Neuronal stem cell (in vitro differentiated cells): ENCODE measurements around the gene DNAH17.
A peak's percentile ranks its signal among the peaks of the same experiment; 100 is the strongest.

ENCODE experiments used
- DNase-seq: peaks from one replicate; pipeline ENCODE4 v3.0.0-alpha.2; 2013; ENCODE audit warnings: low spot score
- H2AFZ ChIP-seq: one replicate; pipeline ENCODE4 v1.6.1; 2013; ENCODE audit warnings: mild to moderate bottlenecking, low read length, inconsistent platforms
- H2AK5ac ChIP-seq: 2 replicates; pipeline ENCODE4 v1.6.1; 2013; ENCODE audit warnings: low read depth, mild to moderate bottlenecking, inconsistent platforms, low read length, moderate library complexity, mixed read lengths
- H2BK120ac ChIP-seq: 2 replicates; pipeline ENCODE4 v1.6.1; 2013; ENCODE audit warnings: low read depth, mild to moderate bottlenecking, inconsistent platforms, low read length, moderate library complexity, mixed read lengths
- H2BK12ac ChIP-seq: one replicate; pipeline ENCODE4 v1.6.1; 2013; ENCODE audit warnings: low read length, inconsistent platforms
- H2BK15ac ChIP-seq: 2 replicates; pipeline ENCODE4 v1.6.1; 2013; ENCODE audit warnings: mild to moderate bottlenecking, low read length, inconsistent platforms, mixed read lengths
- H2BK5ac ChIP-seq: one replicate; pipeline ENCODE4 v1.6.1; 2013; ENCODE audit warnings: inconsistent platforms, mild to moderate bottlenecking, low read length, moderate library complexity
- H3K14ac ChIP-seq: one replicate; pipeline ENCODE4 v1.6.1; 2013; ENCODE audit warnings: low read length, inconsistent platforms
- H3K18ac ChIP-seq: 2 replicates; pipeline ENCODE4 v1.6.1; 2013; ENCODE audit warnings: low read length, inconsistent platforms
- H3K23ac ChIP-seq: 2 replicates; pipeline ENCODE4 v1.6.1; 2013; ENCODE audit warnings: low read depth, mild to moderate bottlenecking, mixed read lengths, low read length, inconsistent platforms; ENCODE audit not compliant: poor library complexity
- H3K27ac ChIP-seq: replicated peaks from 3 replicates; pipeline ENCODE4 v1.5.1; 2013; ENCODE audit warnings: low read length, inconsistent platforms
- H3K27me3 ChIP-seq, 3 experiments: 2 replicates each; pipeline ENCODE4 v1.6.1; 2013; ENCODE audit warnings: low read length in 3 of 3, mild to moderate bottlenecking in 2 of 3, inconsistent platforms in 1 of 3, low read depth in 1 of 3, mixed read lengths in 1 of 3, moderate library complexity in 1 of 3; ENCODE audit not compliant: control insufficient read depth in 3 of 3, insufficient read depth in 3 of 3
- H3K36me3 ChIP-seq, 2 donors: replicated peaks in 1 of 2; 2 replicates each; pipeline ENCODE4 v1.6.1; 2013; ENCODE audit warnings: low read length in 2 of 2; ENCODE audit not compliant: control insufficient read depth in 2 of 2, insufficient read depth in 2 of 2
- H3K4ac ChIP-seq: 2 replicates; pipeline ENCODE4 v1.6.1; 2013; ENCODE audit warnings: inconsistent platforms, mild to moderate bottlenecking, low read length, moderate library complexity
- H3K4me1 ChIP-seq, 2 donors: 1 replicate in 1 of 2; 2 replicates in 1 of 2; pipeline ENCODE4 v1.6.1; 2013; ENCODE audit warnings: low read length in 2 of 2, low read depth in 1 of 2; ENCODE audit not compliant: control insufficient read depth in 2 of 2, insufficient read depth in 1 of 2
- H3K4me2 ChIP-seq: one replicate; pipeline ENCODE4 v1.6.1; 2013; ENCODE audit warnings: mild to moderate bottlenecking, low read length, inconsistent platforms; ENCODE audit not compliant: insufficient read depth, poor library complexity, severe bottlenecking
- H3K4me3 ChIP-seq, 2 donors: 2 replicates each; pipeline ENCODE4 v1.5.1; 2013; ENCODE audit warnings: low read length in 2 of 2, mild to moderate bottlenecking in 2 of 2, inconsistent platforms in 1 of 2, moderate library complexity in 1 of 2
- H3K79me1 ChIP-seq: one replicate; pipeline ENCODE4 v1.6.1; 2013; ENCODE audit warnings: low read depth, mild to moderate bottlenecking, inconsistent platforms, low read length, moderate library complexity
- H3K9ac ChIP-seq: one replicate; pipeline ENCODE4 v1.6.1; 2013; ENCODE audit warnings: mild to moderate bottlenecking, low read depth, low read length, inconsistent platforms; ENCODE audit not compliant: poor library complexity
- H3K9me3 ChIP-seq, 2 donors: replicated peaks in 1 of 2; 2 replicates each; pipeline versions ENCODE3 to v1.6.1; 2013; ENCODE audit warnings: low read length in 2 of 2, mild to moderate bottlenecking in 2 of 2, inconsistent platforms in 1 of 2, low read depth in 1 of 2, mixed read lengths in 1 of 2, moderate library complexity in 1 of 2; ENCODE audit not compliant: control insufficient read depth in 2 of 2, insufficient read depth in 1 of 2
- H4K8ac ChIP-seq: one replicate; pipeline ENCODE4 v1.6.1; 2013; ENCODE audit warnings: low read depth, mild to moderate bottlenecking, inconsistent platforms, low read length, moderate library complexity
- H4K91ac ChIP-seq: one replicate; pipeline ENCODE4 v1.6.1; 2013; ENCODE audit warnings: low read length, low read depth, mild to moderate bottlenecking, inconsistent platforms; ENCODE audit not compliant: poor library complexity
- WGBS, 2 donors: extraction: QIAGEN DNeasy Blood & Tissue Kit; methylation state at CpG; one replicate each; pipeline ENCODE4 v1.1.7; 2013; ENCODE audit warnings: missing lambda C conversion rate in 2 of 2, mixed read lengths in 1 of 2; ENCODE audit not compliant: insufficient read length in 2 of 2, insufficient replicate concordance in 1 of 2; ENCODE audit errors: extremely low coverage in 2 of 2; 5-methylcytosine and 5-hydroxymethylcytosine counted together

DNAH17 gene

DNA sequence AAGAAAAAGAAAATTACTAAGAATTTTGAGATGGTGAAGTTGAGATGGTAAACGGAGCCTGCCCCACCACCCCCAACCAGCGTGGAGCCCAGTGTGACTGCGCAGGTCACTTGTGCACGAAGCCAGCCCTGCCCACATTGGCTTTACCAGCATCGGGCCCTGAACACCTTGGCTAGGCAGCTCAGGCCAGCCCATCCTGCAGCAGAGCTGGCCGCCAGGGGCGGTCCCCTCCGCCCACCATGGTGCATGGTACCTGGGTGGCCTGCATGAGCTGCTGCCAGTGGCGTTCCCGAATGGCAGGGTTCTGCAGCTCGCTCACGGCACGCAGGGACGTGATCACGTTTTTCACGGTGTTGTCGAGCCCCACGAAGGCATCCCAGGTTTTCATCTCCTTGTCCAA, 62.7 kb downstream of the DNAH17 start:
- no peaks in the 10 kb centered on the region for H3K36me3 ChIP-seq
- no peak overlapping the region for H2BK120ac ChIP-seq
- no peak overlapping the region for H3K4ac ChIP-seq
- no peak overlapping the region for H4K91ac ChIP-seq
- peaks cover 0 to 7% (median 0%) of the 10 kb centered on the region in 3 experiments for H3K27me3 ChIP-seq
- no peak overlapping the region for H2BK15ac ChIP-seq
- no peak overlapping the region for H3K18ac ChIP-seq
- no peaks in the 10 kb centered on the region for H3K4me1 ChIP-seq
- no peak overlapping the region for H3K27ac ChIP-seq
- no peak overlapping the region for H2BK12ac ChIP-seq
- H3K9ac ChIP-seq, result no peak overlapping the region
- no peak overlapping the region for H2BK5ac ChIP-seq
- peaks cover 0 to 2% of the 10 kb centered on the region in 2 donors for H3K9me3 ChIP-seq
- H3K4me2 ChIP-seq, result no peak overlapping the region
- H2AK5ac ChIP-seq, result no peak overlapping the region
- no peak overlapping the region for H4K8ac ChIP-seq
- H2AFZ ChIP-seq, result no peak overlapping the region
- peak overlapping the region; percentile 75 for H3K14ac ChIP-seq
- no CpG with 5 or more reads among the region's 18 CpGs for WGBS, 2 donors
- H3K79me1 ChIP-seq, result no peaks in the 10 kb centered on the region
- peak overlapping the region; percentile 94 for H3K23ac ChIP-seq
- peak overlapping the region in 1 of 2 donors; percentile 33 for H3K4me3 ChIP-seq
- no peak for DNase-seq

DNA sequence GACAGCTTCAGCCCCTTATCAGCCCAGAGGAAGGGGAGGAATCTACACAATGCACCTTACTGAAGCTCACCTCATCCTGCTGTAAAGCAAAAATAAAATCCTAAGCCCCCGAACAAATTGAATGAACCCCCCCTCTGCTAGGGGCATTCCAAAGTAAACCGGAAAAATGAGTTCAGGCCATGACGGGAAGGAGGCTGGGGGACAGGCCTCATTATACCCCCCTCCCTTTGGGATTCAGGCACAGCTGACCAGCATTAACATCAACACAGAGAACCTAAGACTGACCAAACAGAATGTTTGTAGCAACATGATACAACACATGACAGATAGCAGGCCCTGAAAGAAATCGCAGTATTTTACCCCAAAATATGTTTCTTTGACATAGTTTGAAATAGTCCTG, 64.2 kb downstream of the DNAH17 start:
- H3K27me3 ChIP-seq, result peaks cover 0 to 7% (median 0%) of the 10 kb centered on the region in 3 experiments
- H3K4ac ChIP-seq, result no peak overlapping the region
- no peak overlapping the region for H2BK12ac ChIP-seq
- H3K4me2 ChIP-seq, result no peak overlapping the region
- no peak overlapping the region for H2BK120ac ChIP-seq
- H2BK5ac ChIP-seq, result no peak overlapping the region
- H3K36me3 ChIP-seq, result no peaks in the 10 kb centered on the region
- no CpG with 5 or more reads among the region's 4 CpGs for WGBS, 2 donors
- H3K18ac ChIP-seq, result no peak overlapping the region
- no peaks in the 10 kb centered on the region for H3K4me1 ChIP-seq
- no peak overlapping the region for H3K4me3 ChIP-seq
- no peak overlapping the region for H2AK5ac ChIP-seq
- H4K91ac ChIP-seq, result no peak overlapping the region
- H3K9ac ChIP-seq, result no peak overlapping the region
- no peaks in the 10 kb centered on the region for H3K79me1 ChIP-seq
- no peak for DNase-seq
- no peak overlapping the region for H2AFZ ChIP-seq
- H3K23ac ChIP-seq, result no peak overlapping the region
- no peak overlapping the region for H3K27ac ChIP-seq
- H3K14ac ChIP-seq, result no peak overlapping the region
- no peak overlapping the region for H2BK15ac ChIP-seq
- peaks cover 0 to 2% of the 10 kb centered on the region in 2 donors for H3K9me3 ChIP-seq
- no peak overlapping the region for H4K8ac ChIP-seq

DNA sequence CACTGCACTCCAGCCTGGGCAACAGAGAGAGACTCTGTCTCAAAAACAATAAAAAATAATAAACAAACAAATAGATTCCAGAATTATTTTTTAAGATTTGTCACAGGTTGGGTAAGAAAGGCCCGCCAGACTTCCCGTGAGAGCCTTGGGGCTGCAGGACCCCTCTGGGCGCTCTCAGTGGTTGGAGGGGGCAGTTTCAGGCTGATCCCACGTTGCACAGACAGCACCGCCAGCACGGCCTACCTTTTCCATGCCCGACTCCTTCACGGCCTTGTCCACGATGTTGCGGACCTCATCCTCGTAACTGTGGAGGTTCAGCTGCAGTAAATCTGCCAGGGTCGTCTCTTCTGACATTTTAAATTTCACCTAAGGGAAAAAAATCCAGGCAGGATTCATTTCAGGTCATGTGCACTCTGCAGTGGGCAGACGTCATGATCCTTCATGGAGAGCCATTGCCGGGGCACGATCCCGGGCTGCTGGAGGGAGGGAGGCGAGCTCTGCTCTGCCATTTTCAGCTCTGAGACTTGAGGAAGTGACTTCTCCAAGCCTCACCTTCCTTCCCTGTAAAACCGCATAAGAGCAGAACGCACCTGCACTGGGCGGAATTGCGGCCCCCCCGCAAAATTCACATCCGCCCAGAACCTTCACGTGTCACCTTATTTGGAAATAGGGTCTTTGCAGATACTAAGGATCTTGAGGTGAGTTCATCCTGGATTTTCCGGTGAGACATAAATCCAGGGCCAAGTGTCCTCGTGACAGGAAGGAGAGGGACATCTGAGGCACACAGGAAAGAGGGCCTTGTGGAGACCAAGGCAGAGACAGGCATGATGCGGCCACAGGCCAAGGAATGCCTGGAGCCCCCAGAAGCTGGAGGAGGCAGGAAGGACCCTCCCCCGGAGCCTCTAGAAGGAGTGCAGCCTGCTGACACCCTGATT, 66.8 kb downstream of the DNAH17 start:
- Histone ChIP-seq H3K36me3 (no peaks in the 10 kb centered on the region), H3K14ac (no peak overlapping the region), H3K27me3 (peaks cover 0 to 12% (median 0%) of the 10 kb centered on the region in 3 experiments), H2BK120ac (no peak overlapping the region), H3K9me3 (peaks cover 0 to 2% of the 10 kb centered on the region in 2 donors), H3K9ac (no peak overlapping the region), H3K4ac (no peak overlapping the region), H3K4me1 (no peaks in the 10 kb centered on the region), H3K27ac (no peak overlapping the region), H3K4me2 (no peak overlapping the region), H4K91ac (no peak overlapping the region), H4K8ac (no peak overlapping the region), H3K23ac (no peak overlapping the region), H2BK12ac (no peak overlapping the region), H2AFZ (no peak overlapping the region), H2AK5ac (peak overlapping the region; percentile 51), H2BK5ac (no peak overlapping the region), H2BK15ac (no peak overlapping the region), H3K79me1 (no peaks in the 10 kb centered on the region), H3K18ac (no peak overlapping the region), H3K4me3 (no peak overlapping the region)
- DNase-seq, result no peak
- no CpG with 5 or more reads among the region's 28 CpGs for WGBS, 2 donors

DNA sequence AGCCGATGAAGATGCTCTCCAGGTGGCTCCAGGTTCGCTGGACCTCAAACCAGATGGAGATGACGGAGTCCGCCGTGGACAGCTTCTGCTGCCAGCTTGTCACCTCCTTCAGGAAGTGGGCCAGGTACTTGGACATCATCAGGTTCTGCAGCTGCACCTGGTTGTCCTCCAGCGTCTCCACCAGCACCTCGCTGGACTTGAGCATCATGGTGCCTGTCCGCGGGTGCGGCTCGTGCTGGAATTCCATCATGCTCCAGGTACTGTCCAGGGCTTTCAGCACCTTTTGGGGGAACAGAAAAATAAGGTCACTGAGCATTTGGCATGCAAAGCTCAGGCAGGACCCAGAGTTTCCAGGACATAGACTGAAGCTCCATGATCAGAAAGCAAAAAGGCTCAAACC, 69.7 kb downstream of the DNAH17 start:
- no peak for DNase-seq
- peaks cover 0 to 5% (median 0%) of the 10 kb centered on the region in 3 experiments for H3K27me3 ChIP-seq
- H4K8ac ChIP-seq, result peak overlapping the region; percentile 70
- no peak overlapping the region for H2BK12ac ChIP-seq
- no peak overlapping the region for H3K4me2 ChIP-seq
- H3K4me1 ChIP-seq, result no peaks in the 10 kb centered on the region
- H3K18ac ChIP-seq, result no peak overlapping the region
- no peaks in the 10 kb centered on the region for H3K79me1 ChIP-seq
- H3K14ac ChIP-seq, result no peak overlapping the region
- no peak overlapping the region for H2BK120ac ChIP-seq
- no peak overlapping the region for H3K27ac ChIP-seq
- no peak overlapping the region for H3K4ac ChIP-seq
- H2BK15ac ChIP-seq, result no peak overlapping the region
- H3K9me3 ChIP-seq, result peaks cover 0 to 2% of the 10 kb centered on the region in 2 donors
- no CpG with 5 or more reads among the region's 11 CpGs for WGBS, 2 donors
- H2BK5ac ChIP-seq, result no peak overlapping the region
- H4K91ac ChIP-seq, result no peak overlapping the region
- H3K36me3 ChIP-seq, result no peaks in the 10 kb centered on the region
- H3K4me3 ChIP-seq, result no peak overlapping the region
- H2AFZ ChIP-seq, result no peak overlapping the region
- H3K23ac ChIP-seq, result no peak overlapping the region
- H2AK5ac ChIP-seq, result no peak overlapping the region
- H3K9ac ChIP-seq, result no peak overlapping the region
